Spleen (tissue), 7 donors: Measurements from ENCODE around the gene HSD11B1L.

Source experiments
- CTCF ChIP-seq, 11 experiments: fragments of 200-600 bp in 7 of 11; fragments of 450-650 bp in 4 of 11; sonication (generic) in 4 of 11; IDR thresholded peaks in 8 of 11; conservative IDR thresholded peaks in 3 of 11; 1 replicate in 7 of 11; 2 replicates in 4 of 11; pipeline versions ENCODE4 v1.4.0 to v1.8.0; 2016 to 2021; ENCODE audit warnings: antibody characterized with exemption in 11 of 11, inconsistent platforms in 4 of 11, mild to moderate bottlenecking in 1 of 11
- POLR2A ChIP-seq, 3 donors: fragments of 450-650 bp; IDR thresholded peaks; one replicate each; pipeline ENCODE4 v1.5.1; 2017; ENCODE audit warnings: antibody characterized with exemption in 3 of 3, mild to moderate bottlenecking in 1 of 3
- POLR2AphosphoS5 ChIP-seq, 3 donors: sonication (generic); formaldehyde crosslinking; IDR thresholded peaks; one replicate each; pipeline ENCODE4 v1.5.1; 2017; ENCODE audit warnings: antibody characterized with exemption in 3 of 3
- donor health status: DM: no; HTN: no; CAD: no; lungs with moderate emphysema.
- donor health status: DM: no; HTN: no; CAD: no.
- donor health status: DM: no; HTN: no; CAD: no.

- TF ChIP-seq CTCF (IDR thresholded peaks at IDR 0.05 in 8 of 11, conservative IDR thresholded peaks at IDR 0.05 in 3 of 11) (no peak), POLR2A (IDR thresholded peaks at IDR 0.05) (no peak), POLR2AphosphoS5 (IDR thresholded peaks at IDR 0.05) (peak in 1 of 3 donors; percentile 7)
These were observed 14.9 kb downstream of the HSD11B1L start for GRCh38 chr19:5695649-5696195.
